ENCODE results near the gene MDFIC.

The MDFIC gene

DNA sequence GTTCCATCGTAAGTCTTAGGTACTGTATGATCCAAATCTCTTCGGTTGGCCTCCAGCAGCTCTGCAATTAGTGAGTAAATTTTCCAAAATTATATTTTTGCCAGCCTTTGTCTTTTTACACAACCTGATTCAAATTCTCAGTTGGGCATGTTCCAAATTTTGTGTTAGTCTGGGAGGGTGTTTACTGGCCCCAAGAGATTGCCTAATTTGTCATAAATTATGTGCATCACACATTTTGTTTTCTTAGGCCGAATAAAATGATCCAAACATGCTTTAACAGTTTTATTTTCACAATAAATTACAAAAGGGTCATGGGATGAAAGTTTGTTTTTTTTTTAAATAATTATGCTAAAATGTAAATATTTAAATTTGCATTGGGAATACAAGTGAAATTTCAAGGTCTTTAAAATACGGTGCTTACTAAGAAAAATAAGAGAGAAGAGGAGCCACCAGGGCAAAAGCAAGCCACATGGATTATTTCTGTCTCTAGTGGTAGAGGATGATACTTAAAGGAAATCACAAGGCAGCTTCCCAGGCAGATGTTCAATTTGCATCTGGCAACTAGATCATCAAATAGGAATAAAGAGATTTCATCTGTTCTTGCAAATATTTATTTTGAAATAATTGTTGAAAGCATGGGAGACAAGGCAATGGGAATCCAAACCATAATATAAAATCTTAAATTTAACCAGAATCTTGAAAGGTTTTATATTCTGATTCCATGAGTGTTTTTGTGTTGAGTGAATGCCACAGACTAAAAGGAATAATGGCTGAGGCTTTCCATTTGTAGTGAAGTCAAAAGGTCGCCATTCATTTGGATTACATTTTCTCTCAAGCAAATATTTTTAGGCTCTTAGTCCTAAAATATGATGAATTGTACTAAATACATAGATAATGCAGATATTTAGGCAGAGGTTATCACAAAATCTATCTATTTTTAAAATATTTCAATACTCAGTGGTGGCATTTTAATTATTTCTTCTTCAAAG, 111.1 kb downstream of the MDFIC start:
- intact Hi-C loops (cut with DNase I), result no loop called here
- DNase-seq, result no peak

DNA sequence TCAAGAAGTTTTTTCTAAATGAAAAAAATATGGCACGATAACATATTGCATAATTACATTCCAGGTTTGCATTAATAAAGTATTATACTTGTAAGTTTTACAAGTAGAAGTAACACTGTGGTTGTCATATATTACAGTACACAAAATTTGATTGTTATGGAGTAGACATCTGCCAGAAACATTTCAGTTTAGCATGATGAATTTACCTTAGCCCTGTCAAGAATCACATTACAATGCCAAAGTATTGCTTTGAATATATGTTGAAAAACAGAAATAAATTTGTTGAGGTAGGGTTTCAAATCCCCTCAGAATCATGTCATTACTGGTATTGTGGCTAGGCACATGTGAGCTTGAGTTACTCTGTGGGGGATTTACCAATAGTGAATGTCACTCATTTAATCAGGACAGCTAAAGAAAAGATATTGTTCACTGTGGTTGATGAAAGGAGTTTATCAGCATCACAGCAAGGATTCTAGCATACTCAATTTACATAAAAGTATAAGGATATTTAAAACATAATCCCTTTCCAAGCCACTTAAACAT, 112.1 kb downstream of the MDFIC start:
- DNase-seq, result no peak
- intact Hi-C loops (cut with DNase I), result no loop called here

DNA sequence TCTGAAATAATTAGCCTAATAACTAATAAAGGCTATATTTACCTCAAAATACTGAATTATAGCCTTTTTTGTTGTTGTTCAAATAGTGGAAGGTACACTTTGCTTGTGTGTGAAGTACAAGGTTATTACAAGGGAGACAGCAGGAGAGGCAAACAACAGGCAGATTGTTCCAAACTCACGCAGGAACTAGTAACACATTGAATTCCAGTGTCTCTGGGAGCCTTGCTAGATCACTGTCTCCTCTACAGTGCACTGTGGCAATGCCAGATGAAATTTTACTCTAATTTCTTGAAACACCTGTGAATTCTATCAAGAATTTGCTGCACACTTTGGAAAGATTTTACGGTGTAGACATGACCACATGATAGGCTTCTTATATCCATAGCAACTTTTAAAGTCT, 112.6 kb downstream of the MDFIC start:
- intact Hi-C loops (cut with DNase I), result no loop called here
- DNase-seq, result no peak

DNA sequence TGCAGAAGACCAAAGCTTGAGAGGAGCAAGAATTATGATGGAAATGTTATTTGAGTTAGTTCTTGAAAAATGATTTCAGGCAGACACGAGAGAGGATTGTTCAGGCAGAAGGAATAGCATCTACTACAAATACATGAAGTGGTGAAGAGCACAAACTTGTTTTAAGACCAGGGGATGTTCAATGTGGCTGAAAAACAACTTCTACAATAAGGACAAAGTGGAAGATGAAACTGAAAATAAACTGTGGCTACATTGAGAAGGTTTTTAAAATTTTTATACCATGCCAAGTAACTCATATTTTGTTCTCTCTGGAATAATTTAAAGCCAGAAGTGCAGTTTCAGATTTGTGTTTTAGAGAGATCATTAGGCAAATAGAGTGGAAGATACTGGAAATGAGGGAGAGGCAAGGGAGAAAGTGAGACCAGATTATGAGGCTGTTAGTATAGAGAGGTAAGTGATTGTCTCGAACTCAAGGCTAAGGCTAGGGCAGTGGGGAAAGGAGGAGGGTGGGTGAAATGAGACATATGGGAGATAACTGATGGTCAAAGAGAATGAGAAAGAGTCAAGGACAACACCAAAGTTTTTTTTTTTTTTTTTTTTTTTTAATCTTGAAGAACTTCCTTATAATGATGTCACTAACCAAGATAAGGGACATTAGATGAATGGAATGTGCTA, 115.4 kb downstream of the MDFIC start:
- intact Hi-C loops (cut with DNase I), result no loop called here
- no peak for DNase-seq

DNA sequence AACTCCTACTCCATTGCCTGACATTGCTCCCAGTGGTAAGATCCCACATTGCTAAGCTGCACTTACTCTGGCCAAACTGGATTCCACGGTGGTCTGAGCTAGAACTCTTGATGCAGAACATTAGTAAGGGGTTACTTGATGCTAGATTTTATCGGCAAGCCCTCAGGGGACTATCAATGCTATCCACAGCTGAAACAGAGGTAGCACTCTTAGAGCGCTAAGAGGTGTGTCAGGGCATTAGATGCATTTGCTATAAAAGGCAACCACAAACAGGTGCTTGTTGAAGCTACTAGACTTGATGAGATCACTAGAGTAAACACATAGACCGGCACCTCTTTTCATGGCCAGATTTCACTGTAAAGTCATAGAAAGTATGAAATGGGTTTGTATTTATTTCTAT, 116.3 kb downstream of the MDFIC start:
- intact Hi-C loops (cut with DNase I), result no loop called here
- no peak for DNase-seq

DNA sequence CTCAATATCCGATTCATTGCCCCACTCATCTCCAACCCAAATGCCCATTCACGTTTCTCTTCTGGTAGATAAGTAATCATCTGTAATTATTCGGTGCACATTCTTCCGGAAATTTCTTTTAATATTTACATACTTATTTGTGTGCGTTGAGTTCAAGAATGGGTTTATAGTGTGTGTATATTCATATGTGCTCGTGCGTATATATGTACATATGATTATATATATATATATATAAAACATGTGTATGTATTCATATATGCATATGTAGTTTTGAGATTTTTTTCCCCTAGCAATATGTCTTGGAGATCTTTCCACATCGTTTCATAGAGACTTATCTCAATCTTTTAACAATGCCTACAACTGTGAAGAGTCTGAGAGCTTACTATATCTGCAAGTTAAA, 118.2 kb downstream of the MDFIC start:
- intact Hi-C loops (cut with DNase I), result no loop called here

DNA sequence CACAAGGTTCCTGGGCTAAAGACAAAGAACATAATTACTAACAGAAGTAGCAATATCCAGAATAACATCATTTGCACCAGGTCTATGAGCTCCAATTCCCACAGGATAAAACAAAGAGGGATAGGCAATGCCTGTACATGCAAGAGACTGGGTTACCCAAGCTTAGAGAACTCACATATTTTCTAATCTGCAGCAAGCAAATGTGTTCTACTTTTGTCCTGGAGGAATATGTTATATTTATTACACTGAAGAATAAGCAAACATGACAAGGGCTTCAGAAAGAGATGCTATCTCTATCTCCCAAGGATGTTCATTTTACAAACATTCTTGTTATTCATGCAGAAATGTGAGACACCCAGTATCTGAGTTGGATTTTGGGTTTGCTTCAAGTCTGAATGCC, 118.6 kb downstream of the MDFIC start:
- intact Hi-C loops (cut with DNase I), result no loop called here
- no peak for DNase-seq

More for the DNA sequence above, 118.2 kb downstream of the MDFIC start:
- no peak for DNase-seq

DNA sequence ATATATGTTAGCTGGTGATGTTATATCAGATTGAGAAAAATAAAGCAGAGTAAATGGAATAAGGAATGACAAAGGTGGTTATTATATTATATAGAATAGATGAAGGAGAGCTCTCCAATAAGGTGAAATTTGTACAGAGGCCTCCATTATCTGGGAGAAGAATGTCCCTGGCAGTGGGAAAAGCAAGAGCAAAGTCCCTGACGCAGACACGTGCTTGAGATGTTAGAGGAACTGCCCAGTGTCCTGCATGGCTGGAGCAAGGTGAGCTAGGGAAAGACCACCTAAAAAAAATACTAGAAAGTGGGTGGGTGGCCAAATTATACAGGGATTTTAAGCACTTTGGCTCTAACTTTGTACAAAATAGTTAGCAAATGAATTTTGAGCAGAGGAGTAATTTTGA, 120.7 kb downstream of the MDFIC start:
- no peak for DNase-seq
- intact Hi-C loops (cut with DNase I), result no loop called here

DNA sequence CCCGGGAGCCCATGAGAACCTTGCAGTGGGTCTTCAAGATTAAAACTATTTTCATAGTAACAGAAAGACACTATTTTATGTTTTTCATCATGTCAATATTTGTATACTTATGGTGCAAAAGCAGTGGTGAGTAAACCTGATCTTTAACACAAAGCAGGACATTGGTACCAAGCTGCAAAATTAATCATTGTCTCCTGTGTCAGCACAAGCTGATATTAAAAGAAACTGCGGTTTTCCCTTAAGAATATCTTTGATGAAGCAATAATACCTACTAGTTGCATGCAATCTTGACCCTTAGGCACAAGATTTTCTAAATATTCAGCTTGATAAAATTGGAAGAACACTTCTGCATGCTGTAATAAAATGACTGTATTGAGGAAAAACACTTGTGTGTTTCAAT, 121.7 kb downstream of the MDFIC start:
- DNase-seq, result no peak
- intact Hi-C loops (cut with DNase I), result no loop called here

DNA sequence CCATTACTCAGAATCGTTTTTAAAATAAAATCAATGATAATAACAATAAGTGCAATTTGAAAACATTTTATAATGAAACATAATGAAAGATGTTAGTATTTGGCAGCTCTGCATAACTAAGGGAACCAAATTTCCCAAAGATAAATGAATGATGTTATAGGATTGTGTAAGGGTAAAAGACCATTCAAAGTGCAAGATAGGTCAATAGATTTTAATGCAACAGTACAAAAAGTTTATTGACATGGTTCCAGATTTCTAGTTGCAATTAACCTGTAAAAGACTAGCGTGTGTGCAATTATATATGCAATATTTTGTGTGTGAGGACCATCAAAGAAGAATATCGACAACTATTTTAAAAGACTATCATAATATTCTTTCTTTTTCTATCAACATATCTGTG, 122.3 kb downstream of the MDFIC start:
- DNase-seq, result no peak
- intact Hi-C loops (cut with DNase I), result no loop called here

DNA sequence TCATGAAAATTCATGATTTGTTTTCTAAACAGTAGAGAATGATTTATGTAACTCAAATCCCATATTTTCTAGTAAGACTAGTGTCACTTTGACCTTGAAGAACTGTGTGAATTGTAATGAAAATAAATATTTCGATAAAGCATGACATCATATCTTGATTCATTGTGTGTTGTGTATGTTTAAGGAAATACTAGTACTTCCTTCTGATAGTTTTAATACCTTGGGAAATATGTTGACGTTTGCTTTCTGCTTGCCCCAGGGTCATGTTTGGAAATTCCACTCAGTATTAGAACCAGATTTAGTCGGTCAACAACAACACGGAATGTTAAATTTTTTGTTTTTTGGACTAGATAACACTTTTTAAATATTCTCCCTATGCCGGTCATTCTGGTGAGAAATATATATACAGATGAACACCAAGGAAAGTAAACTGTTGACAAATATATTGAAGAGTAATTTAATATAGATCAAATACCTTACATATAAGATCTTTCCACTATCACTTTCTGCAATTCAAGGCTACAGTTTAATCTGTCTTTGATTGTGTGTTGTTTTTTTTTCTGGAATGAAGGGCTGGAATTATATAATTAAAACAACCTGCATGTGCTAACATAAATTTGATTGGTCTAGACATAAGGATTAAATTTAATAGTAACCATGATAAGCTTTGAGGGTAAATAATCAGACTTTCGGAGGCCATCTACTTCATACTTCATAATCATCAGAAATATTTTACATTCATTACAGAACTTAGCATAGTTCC, 126.2 kb downstream of the MDFIC start:
- intact Hi-C loops (cut with DNase I), result no loop called here

DNA sequence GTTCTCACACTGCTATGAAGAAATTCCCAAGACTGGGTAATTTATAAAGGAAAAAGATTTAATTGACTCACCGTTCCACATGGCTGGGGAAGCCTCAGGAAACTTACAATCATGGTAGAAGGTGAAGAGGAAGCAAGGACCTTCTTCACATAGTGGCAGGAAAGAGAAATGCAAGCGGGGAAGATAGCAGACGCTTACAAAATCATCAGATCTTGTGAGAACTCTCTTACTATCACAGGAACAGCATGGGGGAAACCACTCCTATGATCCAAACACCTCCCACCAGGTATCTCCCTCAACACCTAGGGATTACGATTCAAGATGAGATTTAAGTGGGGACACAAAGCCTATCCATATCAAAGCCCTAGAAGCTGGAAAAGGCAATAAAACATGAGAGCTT, 130.8 kb downstream of the MDFIC start:
- intact Hi-C loops (cut with DNase I), result no loop called here

More for the DNA sequence above, 126.2 kb downstream of the MDFIC start:
- DNase-seq, result no peak

DNA sequence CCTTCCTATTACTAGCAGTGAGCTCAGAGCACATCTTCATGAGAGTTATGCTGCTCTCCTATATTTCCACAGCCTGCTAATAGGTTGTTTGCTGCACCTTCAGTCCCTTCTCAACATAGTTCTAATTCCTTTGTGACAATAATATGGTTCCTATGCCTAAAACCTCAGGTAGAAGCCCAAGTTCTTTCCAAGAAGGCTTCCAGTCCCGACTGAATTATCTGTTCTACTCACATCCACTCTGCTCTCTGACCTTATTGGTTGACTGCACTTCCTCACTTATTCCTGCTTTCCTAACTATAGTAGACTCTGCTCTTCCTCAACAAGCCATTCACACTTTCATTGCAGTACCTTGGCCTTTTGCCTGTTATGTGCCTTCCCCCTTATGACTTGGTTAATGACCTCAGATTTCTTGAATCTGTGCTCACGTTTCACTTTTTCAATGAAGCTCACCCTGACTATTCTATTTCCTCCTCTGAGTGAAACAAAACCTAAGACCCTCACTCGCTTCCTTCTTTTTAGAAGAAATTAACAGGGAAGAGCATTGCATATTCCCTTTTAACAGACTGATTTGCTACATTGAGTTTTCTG, 132.7 kb downstream of the MDFIC start:
- no peak for DNase-seq
- intact Hi-C loops (cut with DNase I), result no loop called here

More for the DNA sequence above, 130.8 kb downstream of the MDFIC start:
- DNase-seq, result no peak

DNA sequence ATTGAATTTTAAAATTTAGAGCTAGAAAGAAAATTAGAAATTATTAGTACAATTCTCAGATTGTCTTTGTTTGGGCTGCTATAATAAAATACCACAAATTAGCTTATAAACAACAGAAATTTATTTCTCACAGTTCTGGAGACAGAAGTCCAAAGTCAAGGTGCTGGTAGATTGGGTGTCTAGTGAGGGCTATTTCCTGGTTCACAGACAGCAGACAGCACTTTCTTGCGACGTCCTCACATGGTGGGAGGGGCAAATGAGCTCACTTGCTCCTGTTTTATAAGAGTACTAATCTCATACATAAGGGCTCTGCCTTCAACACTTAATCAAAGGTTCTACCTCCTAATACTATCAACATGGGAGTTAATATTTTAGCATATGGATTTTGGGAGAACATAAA, 134.1 kb downstream of the MDFIC start:
- DNase-seq, result no peak
- intact Hi-C loops (cut with DNase I), result no loop called here

DNA sequence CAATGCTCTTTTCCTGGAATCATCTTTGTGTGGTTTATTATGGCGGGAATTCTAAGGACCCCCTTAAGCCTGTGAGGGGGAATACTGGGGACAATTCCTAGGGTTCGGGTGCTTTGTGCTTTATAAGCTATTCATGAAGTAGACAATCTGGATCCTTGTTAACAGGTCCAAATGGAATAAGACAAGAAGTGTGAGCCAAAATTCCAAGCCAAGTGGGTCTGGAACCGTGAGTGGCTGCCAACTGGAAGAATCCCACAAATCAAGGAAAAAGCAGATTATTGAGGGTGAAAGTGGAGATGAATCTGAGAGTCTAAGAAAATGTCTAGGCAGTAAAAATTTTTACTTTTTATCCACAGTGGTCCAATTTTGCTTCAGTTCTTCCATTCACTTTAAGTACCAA, 136.8 kb downstream of the MDFIC start:
- intact Hi-C loops (cut with DNase I), result no loop called here
- DNase-seq, result peak in 1 of 10 donors; percentile 26

DNA sequence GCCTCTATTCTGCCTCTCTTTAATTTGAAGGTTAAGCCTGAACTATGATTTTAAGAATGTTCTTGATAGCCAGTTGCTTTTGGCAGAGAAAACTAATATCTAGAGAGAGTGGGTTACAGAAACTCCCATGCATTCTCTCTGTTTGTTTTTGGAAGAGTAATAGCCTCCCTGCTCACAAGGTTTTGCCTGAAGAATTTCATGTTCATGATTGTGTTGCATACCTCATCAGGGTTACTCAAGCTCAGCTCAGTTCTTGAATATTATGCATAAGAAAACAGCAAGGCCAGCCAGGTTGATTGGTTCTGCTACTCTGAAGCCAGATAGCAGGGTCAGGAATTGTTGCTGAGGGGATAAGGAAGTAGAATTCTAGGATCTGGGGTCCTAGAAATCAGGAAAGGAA, 137.4 kb downstream of the MDFIC start:
- intact Hi-C loops (cut with DNase I), result no loop called here
- no peak for DNase-seq

DNA sequence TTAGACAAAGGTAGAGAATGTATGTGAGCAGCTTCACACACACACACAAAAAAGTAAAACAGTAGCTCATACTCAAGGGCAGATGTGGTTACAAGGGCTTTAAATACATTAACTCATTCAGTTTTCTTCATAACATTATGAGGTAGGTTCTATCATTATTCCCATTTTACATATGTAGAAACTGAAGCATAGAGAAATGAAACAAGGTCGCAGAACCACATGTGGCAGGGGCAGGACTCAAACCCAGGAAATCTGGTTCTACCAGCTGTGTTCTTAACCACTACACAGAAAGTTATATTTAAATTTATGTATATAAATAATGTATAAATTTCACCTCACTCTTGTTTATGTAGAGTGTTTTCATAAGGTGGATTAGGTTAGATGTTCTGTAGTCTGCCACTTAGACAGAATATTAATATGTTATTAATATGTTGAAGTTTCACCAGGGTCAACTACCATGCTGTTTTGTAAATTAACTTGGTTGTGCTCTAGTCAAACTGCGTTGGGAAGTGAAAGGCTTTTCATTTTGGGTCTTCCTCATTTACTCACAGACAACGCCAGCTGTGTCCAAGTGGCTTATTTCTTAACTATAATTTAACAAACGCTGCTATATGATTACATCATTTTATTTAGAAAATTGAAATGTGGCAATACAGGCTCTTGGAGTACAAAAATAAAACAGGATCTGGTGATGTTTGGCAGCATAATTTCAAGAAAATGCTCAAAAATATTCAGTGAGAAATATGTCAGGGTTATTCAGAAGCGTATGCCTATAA, 138.4 kb downstream of the MDFIC start:
- intact Hi-C loops (cut with DNase I), result no loop called here
- DNase-seq, result no peak

DNA sequence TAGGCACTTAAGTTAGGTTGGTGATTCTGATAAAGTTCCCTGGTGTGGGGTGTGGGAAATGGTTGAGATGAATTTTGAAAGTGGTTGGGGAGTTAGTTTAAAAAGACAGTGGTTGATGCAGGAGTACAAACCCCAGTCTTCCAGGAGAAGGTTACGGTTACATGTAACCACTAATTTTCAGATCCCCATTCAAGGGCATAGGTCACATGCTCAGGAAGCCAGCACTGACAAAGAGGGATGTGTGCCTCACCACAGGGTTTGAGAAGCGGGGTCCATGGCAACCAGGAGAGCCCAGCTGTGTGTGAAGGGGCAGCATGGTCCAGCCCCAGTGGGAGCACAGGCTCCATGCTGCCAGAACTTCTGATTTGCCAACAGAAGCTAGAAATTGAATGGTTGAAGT, 144.2 kb downstream of the MDFIC start:
- no peak for DNase-seq
- intact Hi-C loops (cut with DNase I), result no loop called here

DNA sequence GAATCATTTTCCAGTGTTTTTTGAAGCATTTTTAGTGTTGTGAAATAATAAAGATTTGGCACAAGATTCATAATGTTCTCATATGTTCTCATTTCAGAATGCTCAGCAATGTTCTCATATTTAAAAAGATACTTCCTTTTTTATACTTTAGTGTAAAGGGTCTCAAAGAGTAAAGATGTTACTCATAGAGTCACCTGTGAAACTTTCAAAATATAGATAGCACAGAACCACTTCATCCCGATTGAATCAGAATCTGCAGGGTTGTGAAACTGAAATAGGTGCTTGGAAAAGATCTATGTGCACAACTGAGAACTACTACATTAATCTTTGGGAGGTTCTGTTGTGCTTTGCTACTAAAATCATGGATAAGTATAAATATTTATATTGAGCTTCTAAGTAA, 144.7 kb downstream of the MDFIC start:
- DNase-seq, result no peak
- intact Hi-C loops (cut with DNase I), result no loop called here

DNA sequence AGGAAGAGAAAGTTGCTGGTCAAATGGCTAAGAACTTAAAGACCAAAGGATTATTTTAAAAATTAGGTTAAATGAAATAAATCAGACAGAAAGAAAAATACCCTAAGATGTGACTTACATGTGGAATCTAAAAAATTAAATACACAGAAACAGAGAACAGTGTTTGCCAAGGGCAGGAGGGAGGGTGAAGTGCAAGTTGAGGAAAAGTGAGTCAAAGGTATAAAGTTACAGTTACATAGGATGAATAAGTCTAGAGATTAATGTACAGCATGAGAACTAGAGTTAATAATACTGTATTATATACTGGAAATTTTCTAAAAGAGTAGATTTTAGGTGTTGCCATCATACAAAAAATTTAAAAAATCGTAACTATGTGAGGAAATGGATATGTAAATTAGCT, 146.3 kb downstream of the MDFIC start:
- intact Hi-C loops (cut with DNase I), result no loop called here
- no peak for DNase-seq
